Hepatocyte (in vitro differentiated cells): Measurements from ENCODE around the gene GRM1.

Experiments
- EZH2phosphoT487 ChIP-seq: fragments of 200-600 bp; sonication (generic); IDR thresholded peaks from one replicate; pipeline ENCODE4 v1.6.1; 2018; ENCODE audit warnings: antibody characterized with exemption, mild to moderate bottlenecking, low read depth, moderate library complexity; ENCODE audit not compliant: unreplicated experiment, severe bottlenecking
- TF ChIP-seq, protein P1 (sequence below): fragments of 200-600 bp; sonication (generic); IDR thresholded peaks from 2 replicates; pipeline ENCODE4 v1.5.1; 2016; ENCODE audit warnings: antibody characterized with exemption, mild to moderate bottlenecking; ENCODE audit not compliant: poor library complexity

DNA sequence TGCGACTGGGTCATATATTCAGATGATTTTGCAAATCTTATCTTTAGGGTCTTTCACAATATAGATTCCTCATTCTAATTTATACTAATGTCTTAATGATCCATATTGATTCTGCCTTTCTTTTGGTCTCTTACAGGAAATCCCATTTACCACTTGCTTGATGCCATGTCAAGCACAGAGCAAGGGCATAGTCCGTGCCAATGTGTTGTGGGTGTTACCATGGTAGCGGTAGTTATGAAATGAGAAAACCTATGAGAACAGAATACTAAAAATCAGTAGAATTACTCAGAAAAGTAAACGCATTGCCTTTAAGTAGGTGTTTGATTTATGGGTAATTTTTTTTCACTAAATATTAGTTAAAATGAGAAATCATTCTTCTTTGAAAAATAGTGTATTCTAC, 360.9 kb downstream of the GRM1 start:
- no peak for TF ChIP-seq EZH2phosphoT487
- TF ChIP-seq, protein P1, sequence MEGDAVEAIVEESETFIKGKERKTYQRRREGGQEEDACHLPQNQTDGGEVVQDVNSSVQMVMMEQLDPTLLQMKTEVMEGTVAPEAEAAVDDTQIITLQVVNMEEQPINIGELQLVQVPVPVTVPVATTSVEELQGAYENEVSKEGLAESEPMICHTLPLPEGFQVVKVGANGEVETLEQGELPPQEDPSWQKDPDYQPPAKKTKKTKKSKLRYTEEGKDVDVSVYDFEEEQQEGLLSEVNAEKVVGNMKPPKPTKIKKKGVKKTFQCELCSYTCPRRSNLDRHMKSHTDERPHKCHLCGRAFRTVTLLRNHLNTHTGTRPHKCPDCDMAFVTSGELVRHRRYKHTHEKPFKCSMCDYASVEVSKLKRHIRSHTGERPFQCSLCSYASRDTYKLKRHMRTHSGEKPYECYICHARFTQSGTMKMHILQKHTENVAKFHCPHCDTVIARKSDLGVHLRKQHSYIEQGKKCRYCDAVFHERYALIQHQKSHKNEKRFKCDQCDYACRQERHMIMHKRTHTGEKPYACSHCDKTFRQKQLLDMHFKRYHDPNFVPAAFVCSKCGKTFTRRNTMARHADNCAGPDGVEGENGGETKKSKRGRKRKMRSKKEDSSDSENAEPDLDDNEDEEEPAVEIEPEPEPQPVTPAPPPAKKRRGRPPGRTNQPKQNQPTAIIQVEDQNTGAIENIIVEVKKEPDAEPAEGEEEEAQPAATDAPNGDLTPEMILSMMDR, result no peak
